LNCaP clone FGC (cell line): ENCODE results near the gene SH3BP2.

Source experiments
- DNase-seq: peaks from one replicate; pipeline ENCODE4 v3.0.0-alpha.2; 2011; ENCODE audit warnings: low read depth
- H3K4me3 ChIP-seq: 2 replicates; pipeline ENCODE4 v1.5.1; 2011; ENCODE audit warnings: mild to moderate bottlenecking, low read depth, low read length, control low read depth
- CTCF ChIP-seq: IDR thresholded peaks from 2 replicates; pipeline ENCODE4 v1.5.1; 2012; ENCODE audit warnings: mild to moderate bottlenecking; ENCODE audit not compliant: control insufficient read depth, insufficient read depth; ENCODE audit errors: extremely low read depth

The SH3BP2 gene

GRCh38 chr4:2888886-2889285 is 96.0 kb downstream of the SH3BP2 start:
- H3K4me3 ChIP-seq: no peak overlapping the region
- DNase-seq: no peak
- no peak for TF ChIP-seq CTCF
